ENCODE measurements around the gene POLRMT.
"Not testable (repeated sequence)": the region's sequence is repeated elsewhere in the genome, so short reads cannot be mapped to it uniquely, and the experiment has no call there.

The POLRMT gene

DNA sequence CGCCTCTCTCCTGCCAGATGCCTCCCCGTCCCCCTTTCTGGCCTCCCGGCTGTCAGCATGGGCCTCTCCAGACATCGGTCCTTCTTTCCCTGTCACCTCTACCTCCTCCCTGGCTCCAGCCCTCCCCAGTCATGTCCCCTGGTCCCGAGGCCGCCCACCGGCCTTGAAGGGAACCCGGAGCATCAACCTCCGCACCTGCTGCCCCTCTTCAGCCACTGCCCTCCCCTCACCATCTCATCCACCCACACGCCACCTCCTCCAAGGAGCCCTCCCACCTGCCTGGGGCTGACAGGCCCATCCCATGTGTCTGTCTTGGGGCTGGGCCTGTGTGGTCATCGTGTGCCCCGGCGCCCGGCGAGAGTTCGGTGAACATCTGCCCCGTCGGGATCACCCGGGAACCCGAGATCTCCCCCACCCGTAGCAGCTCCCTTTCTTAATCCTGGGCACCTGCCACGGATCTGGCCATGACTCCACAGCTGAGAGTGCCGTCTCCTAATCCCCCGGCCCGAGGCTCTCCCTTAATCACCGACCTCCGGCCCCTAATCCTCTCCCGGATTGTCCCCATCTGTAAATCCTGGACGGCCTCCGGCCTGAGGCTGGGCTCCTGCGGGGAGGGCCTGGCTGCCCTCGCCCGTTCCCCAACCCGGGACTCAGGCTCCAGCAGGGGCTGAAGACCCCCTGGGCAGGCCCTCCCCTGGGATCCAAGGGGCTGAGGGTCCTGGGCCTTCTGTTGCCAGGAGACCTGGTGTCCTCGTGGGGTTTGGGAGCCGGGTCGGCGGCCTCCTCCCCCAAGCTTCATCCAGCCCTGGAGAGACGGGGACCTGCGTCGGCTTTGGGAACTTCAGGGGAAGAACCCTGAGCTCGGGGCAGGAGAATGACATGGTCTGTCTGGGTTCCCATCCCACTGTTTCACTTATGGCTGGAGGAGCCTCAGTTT is 37.7 kb downstream of the POLRMT start:
- in situ Hi-C loops (cut with HindIII; ENCODE audit: low sequenced_read_pairs), result no loop called here

DNA sequence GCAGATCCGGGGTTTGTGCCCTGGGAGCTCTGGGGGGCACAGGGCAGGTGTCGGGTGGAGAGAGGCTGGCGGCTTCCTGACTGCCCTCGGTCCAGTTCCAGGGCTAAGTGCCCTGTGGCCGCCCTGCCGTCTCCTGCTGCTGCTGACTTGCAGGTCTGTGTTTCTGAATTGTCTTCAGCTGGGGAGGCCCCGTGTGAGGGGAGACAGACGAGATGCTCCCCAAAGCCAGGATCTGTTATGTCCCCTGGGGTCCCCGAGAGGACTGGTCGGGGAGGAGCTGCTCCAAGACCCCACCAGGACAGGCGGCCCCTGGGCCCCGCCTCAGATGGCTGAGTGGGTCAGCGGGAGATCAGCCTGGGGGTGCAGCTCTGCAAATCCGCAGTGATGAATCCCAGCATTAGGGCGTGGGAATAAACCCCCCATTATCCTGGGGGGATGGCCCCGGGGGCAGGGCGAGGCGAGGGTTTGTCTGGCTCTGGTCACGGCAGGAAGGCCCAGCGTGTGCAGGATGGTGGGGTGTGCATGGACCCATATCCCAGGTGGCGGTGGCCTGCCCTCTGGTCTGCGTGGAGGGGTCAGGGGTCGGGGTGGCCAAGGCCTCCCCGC is 39.0 kb downstream of the POLRMT start:
- in situ Hi-C loops (cut with HindIII; ENCODE audit: low sequenced_read_pairs), result no loop called here

DNA sequence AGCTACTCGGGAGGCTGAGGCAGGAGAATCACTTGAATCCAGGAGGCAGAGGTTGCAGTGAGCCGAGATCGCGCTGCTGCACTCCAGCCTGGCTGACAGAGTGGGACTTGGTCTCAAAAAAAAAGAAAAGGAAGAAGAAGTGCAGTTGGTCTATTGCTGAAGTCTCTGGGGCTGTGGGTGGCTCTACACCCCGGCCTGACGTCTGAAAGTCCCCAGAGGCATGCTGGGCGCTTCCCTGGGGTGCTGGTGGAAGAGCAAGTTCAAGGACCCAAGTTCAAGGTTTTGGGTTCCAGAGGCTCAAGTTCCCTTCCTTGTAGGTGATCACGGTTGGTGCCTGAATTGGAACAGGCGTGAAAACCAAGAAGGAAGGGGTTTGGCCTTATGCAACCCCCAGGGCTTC is 39.8 kb downstream of the POLRMT start:
- in situ Hi-C loops (cut with HindIII; ENCODE audit: low sequenced_read_pairs), result no loop called here

DNA sequence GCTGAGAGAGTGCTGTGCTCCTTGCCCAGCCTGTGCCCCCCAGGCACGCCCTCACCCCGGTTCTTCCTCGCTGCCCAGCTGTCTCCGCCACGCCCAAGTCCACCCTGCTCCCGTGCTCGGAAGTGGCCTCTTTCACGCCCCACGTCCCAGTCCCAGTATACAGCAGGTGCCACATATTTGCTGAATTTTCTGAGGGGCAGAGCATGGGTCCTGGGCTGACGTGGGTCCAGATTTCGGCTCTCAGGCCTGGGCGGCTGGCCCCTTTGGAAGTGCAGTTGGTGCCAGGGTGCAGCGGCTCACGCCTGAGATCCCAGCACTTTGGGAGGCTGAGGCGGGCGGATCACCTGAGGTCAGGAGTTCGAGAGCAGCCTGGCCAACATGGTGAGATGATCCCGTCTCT is 40.3 kb downstream of the POLRMT start:
- in situ Hi-C loops (cut with HindIII; ENCODE audit: low sequenced_read_pairs), result no loop called here

DNA sequence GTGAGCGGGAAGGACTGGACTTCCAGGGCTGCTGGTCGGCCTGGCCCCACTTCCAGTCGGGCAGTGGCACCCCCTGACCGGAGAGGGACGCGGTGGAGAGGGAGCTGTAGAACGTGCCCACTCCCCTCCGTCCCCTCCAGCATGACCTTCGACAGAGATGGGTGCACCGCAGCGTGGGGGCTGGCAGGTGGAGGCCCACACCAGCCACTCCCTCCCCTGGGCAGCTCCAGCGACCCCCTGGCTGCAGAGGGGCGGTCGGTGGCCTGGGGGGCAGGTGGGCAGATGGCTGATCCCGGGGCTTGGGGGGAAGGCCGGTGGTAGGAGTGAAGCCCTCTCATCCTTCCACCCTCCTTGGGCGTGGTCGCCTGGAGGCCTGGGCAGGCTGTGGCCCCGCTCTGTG is 41.2 kb downstream of the POLRMT start:
- in situ Hi-C loops (cut with HindIII; ENCODE audit: low sequenced_read_pairs), result no loop called here

DNA sequence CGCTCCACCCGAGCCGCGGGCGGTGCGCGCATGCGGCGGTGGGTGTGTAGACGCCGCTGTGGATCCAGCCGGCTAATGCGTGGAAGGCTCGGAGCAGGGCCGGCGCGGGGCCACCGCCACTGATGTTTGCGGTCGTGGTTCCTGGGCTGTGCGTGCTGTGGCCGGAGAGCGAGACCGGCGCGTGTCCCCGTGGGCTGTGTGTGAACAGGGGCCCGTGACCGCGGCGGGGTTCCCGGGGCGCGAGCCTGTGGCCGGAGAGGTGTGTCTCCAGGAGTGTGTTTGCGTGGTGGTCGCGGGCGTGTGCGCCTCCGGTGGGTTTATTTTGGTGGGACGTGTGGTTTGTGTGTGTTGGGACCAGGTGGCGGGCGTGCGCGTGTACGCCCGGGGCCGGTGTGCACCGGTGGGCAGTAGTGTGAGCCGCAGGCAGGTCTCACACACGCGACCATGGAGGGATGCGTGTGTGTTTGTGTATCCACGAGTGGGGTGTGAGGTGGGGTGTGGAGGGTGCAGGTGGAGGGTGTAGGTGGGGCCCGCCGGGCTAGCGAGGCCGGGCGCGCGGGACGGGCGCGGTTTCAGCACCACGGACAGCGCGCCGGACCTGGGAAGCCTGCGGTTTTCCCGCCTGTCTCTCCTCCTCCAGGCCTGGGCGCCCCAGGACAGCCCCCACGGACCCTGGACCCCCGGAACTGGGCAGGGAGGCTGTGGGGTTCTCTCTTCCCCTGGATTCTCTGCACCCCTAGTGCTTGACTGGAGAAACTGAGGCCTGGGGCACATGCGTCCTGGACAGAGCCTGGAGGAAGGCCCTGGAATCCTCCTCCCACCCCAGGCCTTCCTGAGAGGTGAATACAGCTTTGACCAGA is 42.0 kb downstream of the POLRMT start:
- in situ Hi-C loops (cut with HindIII; ENCODE audit: low sequenced_read_pairs), result no loop called here

DNA sequence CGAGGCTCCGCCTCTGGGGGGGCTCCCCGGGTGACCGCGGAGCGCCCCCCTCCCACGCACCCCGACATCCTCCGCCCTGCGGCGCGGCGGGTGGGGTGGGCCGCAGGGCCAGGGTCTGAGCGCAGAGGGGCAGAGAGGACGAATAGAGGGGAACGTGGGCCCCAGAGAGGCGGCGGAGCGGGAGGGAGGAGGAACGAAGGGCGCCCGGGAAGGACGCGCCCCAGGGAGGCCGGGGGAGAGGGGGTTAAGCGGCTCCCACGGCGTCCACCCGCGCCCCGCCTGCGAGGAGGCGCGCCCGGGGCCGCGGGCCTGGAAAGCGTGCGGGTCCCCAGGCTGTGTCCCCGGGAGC is 42.6 kb downstream of the POLRMT start:
- in situ Hi-C loops (cut with HindIII; ENCODE audit: low sequenced_read_pairs), result no loop called here

DNA sequence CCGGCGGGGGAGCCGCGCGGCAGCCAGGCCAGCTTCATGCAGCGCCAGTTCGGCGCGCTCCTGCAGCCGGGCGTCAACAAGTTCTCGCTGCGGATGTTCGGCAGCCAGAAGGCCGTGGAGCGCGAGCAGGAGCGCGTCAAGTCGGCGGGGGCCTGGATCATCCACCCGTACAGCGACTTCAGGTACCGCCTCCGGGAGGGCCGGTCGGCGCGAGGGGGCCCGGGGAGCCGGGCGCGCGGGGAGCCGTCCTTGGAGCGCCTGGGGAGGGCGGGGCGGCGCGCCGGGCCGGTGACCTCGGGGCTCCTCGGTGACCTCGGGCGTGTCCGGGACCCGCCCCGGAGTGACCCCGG is 43.0 kb downstream of the POLRMT start:
- in situ Hi-C loops (cut with HindIII; ENCODE audit: low sequenced_read_pairs), result no loop called here

DNA sequence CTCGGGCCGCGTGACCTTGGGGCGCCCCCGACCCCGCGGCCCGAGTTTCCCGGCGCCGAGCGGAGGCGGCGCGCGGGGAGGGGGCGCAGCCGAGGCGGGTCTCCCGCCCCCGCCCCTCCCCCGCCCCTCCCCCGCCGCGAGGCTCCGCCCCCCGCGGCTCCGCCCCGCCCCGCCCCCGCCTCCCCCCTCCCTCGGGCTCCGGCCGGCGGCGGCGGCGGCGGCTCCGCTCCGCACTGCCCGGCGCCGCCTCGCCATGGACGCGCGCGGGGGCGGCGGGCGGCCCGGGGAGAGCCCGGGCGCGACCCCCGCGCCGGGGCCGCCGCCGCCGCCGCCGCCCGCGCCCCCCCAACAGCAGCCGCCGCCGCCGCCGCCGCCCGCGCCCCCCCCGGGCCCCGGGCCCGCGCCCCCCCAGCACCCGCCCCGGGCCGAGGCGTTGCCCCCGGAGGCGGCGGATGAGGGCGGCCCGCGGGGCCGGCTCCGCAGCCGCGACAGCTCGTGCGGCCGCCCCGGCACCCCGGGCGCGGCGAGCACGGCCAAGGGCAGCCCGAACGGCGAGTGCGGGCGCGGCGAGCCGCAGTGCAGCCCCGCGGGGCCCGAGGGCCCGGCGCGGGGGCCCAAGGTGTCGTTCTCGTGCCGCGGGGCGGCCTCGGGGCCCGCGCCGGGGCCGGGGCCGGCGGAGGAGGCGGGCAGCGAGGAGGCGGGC is 43.5 kb downstream of the POLRMT start, which contains the start of gene HCN2:
TSS of gene HCN2 (plus strand) at position 189 of the 703 bp plus-strand sequence. CDS start at position 254, 65 bp downstream.
- in situ Hi-C loops (cut with HindIII; ENCODE audit: low sequenced_read_pairs), result no loop called here

DNA sequence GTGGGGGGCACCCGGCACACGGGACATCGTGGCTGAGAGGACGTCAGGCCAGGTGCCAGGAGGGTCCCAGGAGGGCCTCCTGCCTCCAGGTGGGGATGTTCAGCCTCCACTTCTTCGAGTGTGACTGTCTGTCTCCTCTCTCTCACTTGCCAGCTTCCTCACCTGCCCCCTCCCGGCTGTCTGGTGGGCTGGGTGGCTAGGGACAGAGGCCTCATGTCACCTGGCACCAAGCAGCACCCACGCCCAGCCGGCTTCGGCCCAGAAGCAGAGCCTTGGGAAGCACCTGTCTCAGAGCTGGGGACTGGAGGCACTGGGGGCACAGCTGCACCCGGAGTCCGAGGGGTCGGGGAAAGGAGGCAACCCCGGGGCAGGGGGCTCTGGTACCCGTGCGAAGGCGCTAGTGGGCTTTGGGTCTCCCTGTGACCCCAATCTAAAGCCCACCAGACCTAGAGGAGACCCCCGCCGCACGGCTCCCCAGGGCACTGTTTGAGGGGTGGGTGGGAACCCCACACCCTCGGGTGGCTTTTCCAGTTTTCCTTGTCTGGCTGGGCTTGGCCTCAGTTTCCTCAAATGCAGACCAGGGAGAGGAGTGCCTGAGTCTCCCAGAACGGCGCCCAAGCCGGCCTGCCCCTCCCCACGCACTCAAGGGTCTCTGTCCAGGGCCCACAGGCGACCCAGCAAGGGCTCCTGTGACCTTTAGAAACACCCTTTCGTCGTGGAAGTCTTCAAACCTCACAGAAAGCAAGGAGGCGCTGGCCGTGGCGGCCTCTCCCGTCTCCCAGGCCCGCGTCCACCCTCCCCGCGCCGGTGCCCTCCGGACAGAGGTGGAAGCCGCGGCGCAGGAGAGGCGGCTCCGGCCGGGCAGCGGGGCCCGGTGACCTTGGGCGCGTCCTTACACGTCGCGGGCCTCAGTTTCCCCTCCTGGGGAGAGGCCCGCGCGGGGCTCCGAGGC is 44.3 kb downstream of the POLRMT start:
- in situ Hi-C loops (cut with HindIII; ENCODE audit: low sequenced_read_pairs), result no loop called here

DNA sequence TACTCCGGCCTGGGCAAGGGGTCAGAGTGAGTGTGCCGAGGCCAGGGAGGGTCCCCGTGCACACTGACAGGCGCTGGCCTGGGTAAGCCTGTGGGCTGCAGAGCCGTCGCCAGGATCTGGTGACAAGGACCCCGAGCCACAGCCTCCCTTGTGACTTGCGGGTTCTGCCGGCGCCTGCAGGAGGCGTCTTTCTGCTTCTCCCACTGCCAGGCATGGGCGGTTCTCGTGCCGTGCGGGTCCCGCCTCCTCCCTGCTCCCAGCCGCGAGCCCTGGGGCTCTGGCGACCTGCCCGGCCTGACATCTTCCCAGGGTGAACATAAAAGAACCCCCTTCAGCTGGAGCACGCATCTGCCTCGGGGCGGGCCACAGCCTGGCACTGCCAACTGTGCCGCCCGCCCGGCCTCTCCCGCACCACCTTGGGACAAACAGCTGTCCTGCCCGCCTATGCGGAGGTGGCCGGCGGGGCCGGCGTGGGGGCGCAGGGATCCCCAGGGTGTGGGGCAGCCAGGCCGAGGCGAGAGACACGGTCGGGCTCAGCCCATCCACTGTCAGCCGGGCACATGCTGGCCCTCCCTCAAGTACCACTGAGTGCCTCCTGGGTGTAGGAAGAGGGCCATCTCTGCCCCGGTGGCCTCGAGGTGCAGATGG is 45.1 kb downstream of the POLRMT start:
- in situ Hi-C loops (cut with HindIII; ENCODE audit: low sequenced_read_pairs), result no loop called here

DNA sequence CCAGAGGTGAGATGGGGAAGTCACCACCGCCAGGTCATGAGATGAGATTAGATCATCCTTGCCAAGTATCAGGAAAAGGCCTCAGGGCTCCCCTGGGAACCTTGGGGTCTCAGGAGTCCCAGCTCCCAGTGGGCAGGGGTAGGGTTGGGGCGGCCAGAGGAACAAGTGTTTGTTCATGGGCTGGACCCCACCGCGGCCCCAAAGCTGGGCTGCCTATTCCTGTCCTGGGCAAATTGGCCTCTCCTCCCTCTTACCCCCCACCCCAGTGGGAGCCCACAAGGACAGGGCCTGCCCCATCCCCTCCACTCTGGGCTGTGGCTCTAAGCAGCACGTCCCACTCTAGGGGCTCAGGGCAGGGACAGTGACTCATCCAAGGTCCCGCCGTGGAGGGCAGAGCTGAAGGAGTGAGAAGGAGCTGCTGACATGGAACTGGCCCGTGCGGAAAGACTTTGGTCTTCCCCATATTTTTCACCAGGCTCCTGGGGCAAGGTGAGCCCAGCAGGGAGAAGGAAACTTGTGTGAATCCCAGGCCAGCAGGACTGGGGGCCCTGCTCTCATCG is 47.7 kb downstream of the POLRMT start:
- in situ Hi-C loops (cut with HindIII; ENCODE audit: low sequenced_read_pairs), result no loop called here

DNA sequence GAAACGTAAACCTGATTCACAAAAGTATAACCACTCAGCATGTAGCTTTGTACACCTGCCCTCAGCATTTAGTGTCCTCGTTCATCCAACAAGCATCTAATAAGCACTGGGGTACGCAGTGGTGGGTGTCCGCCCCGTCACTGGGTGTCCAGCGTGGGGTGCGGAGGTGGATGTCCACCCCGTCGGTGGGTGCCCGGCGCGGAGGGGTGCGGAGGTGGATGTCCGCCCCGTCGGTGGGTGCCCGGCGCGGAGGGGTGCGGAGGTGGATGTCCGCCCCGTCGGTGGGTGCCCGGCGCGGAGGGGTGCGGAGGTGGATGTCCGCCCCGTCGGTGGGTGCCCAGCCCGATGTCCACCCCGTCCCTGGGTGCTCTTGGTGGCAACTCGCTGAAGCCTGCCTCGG is 48.2 kb downstream of the POLRMT start:
- in situ Hi-C loops (cut with HindIII; ENCODE audit: low sequenced_read_pairs), result not testable (repeated sequence)

DNA sequence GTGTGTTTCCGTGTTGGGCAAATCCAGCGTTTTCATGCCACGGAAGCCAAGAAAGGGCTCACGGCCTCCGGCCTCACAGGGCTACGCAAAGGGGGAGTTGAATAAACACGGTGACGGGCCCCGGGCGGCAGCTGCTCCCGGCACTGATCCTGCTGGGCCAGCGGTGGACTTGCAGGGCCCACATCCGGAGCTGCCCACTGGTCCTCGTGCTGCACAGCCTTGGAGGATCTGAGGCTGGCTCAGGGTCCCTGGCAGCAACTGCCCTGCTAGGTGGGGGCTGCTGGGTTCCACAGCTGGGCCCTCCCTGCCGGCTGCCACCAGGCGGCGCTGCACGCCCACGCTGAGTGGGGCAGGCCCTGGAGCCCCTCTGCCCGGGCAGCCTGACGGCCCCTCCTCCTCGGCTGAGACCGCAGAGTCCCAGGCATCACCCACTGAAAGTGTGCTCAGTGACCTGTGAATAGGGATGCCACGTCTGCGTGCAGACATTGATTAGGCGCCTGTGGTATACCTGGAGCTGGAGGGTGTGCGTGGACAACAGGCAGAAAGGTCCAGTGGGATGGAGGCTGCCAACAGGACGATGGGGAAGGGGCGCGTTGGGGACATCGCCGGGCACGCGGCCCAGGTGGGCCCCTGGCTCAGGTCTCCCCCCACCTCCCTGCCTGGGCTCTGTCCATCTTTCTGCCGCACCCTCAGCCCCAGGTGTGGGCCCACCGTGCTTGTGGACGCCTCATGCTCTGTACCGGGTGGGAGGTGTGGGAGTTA is 48.9 kb downstream of the POLRMT start:
- in situ Hi-C loops (cut with HindIII; ENCODE audit: low sequenced_read_pairs), result no loop called here

DNA sequence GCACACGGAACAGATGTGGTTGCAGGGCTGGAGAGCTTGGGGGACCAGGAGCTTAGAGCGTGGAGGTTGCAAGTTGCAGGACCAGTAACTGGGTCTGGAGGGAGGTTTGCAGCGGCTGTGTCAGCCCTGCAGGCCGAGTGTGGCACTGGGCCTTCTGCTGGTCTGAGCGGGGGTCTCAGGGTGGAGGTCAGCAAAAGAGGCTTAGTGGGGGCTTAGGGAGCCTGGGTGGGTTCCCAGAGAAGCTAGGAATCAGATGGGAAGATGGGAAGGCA is 49.4 kb downstream of the POLRMT start:
- in situ Hi-C loops (cut with HindIII; ENCODE audit: low sequenced_read_pairs), result no loop called here

DNA sequence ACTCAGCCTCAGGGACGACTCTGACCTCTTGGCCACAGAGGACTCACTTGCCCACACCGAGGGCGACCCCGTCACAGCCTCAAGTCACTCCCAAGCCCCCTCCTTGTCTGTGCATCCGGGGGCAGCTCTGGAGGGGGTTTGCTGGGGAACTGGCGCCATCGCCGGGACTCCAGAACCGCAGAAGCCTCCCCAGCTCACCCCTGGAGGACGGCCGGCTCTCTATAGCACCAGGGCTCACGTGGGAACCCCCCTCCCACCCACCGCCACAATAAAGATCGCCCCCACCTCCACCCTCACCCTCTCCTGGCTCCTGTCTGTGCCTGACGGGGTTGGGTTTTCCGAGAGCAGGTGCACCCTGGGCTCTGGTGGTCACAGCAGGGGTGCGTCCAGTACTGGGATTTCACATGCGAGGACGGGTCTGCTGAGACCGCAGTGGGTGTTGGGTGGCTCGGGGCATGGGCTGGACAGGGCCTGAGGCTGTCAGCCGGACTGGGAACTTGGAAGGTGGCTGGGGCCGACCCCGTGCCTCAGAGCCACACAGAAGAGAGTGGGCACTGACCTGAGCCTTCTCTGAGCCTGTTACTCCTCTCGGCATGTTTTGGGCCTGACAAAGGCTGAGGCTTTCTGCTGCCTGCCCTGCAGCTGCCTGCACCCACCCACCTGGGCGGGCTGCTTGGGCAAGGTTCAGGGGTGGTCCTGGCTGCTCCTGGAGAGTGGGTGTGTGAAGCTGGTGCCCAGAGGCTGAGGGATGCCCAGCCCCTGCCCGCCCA is 50.0 kb downstream of the POLRMT start:
- in situ Hi-C loops (cut with HindIII; ENCODE audit: low sequenced_read_pairs), result no loop called here

DNA sequence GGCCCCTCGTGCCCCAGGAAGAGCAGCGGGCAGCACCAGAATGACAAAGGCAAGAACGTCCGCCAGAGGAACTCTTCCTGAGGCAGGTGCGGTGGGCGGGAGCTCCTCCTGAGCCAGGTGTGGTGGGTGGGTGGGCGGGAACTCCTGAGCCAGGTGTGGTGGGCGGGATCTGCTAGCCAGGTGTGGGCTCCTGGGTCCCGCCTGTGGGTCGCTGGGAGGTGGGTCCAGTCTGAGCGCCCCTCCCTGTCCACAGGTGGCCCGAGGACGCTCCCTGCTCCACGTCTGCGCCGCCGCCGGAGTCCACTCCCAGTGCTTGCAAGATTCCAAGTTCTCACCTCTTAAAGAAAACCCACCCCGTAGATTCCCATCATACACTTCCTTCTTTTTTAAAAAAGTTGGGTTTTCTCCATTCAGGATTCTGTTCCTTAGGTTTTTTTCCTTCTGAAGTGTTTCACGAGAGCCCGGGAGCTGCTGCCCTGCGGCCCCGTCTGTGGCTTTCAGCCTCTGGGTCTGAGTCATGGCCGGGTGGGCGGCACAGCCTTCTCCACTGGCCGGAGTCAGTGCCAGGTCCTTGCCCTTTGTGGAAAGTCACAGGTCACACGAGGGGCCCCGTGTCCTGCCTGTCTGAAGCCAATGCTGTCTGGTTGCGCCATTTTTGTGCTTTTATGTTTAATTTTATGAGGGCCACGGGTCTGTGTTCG is 50.7 kb downstream of the POLRMT start:
- in situ Hi-C loops (cut with HindIII; ENCODE audit: low sequenced_read_pairs), result no loop called here

Measured in DLD1 (cell line).